ENCODE data around the gene GALNT2. TPM values are rescaled to one million over a fixed set of nuclear protein-coding genes. Genes with fewer than 3 reads are reported as not detected.

Gene GALNT2
- total RNA-seq, 8 experiments from 2014 or later: 28.1 to 70.6 (median 41.3) TPM

GRCh38 chr1:230090194-230090711 lies 23.2 kb downstream of the GALNT2 start:
- H3K27ac ChIP-seq: no peak overlapping the region
- no peak overlapping the region for H3K4me3 ChIP-seq
- peak in 1 of 8 experiments; percentile 58 for ATAC-seq (replicated peaks in 6 of 8)
- H3K4me1 ChIP-seq (replicated peaks in 1 of 2): peaks cover 6 to 24% of the 10 kb centered on the region in 2 donors
- in situ Hi-C loops (cut with MboI; ENCODE audit: low pct_unique_long_range_greater_than_20kb in 2 of 9, low sequenced_read_pairs in 9 of 9, unreplicated experiment in 9 of 9): loop anchor here in 1 of 9 experiments (25.0 kb wide), 1 partner anchor 428 kb away; no protein-coding TSS in a partner anchor
- 0 to 100% (median 91%) methylated on average over 1 to 6 of the region's 6 CpGs; no CpG with 5 or more reads in 3 of the 10 experiments for WGBS, 10 experiments

GRCh38 chr1:230091473-230092231 lies 24.6 kb downstream of the GALNT2 start:
- no peak for ATAC-seq (replicated peaks in 6 of 8)
- Histone ChIP-seq H3K4me3 (no peak overlapping the region), H3K4me1 (replicated peaks in 1 of 2) (peaks cover under 1 to 12% of the 10 kb centered on the region in 2 donors), H3K27ac (no peak overlapping the region)
- WGBS, 10 experiments: 79 to 98% (median 95%) methylated on average over 5 to 12 of the region's 12 CpGs
- in situ Hi-C loops (cut with MboI; ENCODE audit: low pct_unique_long_range_greater_than_20kb in 2 of 9, low sequenced_read_pairs in 9 of 9, unreplicated experiment in 9 of 9): loop anchor here in 1 of 9 experiments (25.0 kb wide), 1 partner anchor 429 kb away; no protein-coding TSS in a partner anchor

GRCh38 chr1:230094746-230095145 lies 27.7 kb downstream of the GALNT2 start:
- Histone ChIP-seq H3K4me3 (no peak overlapping the region), H3K4me1 (replicated peaks in 1 of 2) (no peaks in the 10 kb centered on the region), H3K27ac (no peak overlapping the region)
- peak in 3 of 8 experiments; percentile 41 to 77 (median 68) for ATAC-seq (replicated peaks in 6 of 8)
- in situ Hi-C loops (cut with MboI; ENCODE audit: low pct_unique_long_range_greater_than_20kb in 2 of 9, low sequenced_read_pairs in 9 of 9, unreplicated experiment in 9 of 9): loop anchor here in 1 of 9 experiments (25.0 kb wide), 1 partner anchor 432 kb away; no protein-coding TSS in a partner anchor
- WGBS, 10 experiments: 70 to 95% (median 91%) methylated on average over 2 to 14 of the region's 14 CpGs; no CpG with 5 or more reads in 4 of the 10 experiments

GRCh38 chr1:230095938-230096337 lies 28.9 kb downstream of the GALNT2 start:
- ATAC-seq (replicated peaks in 6 of 8): no peak

GRCh38 chr1:230097370-230097769 lies 30.3 kb downstream of the GALNT2 start:
- no peak for ATAC-seq (replicated peaks in 6 of 8)
- in situ Hi-C loops (cut with MboI; ENCODE audit: low pct_unique_long_range_greater_than_20kb in 2 of 9, low sequenced_read_pairs in 9 of 9, unreplicated experiment in 9 of 9): loop anchor here in 1 of 9 experiments (25.0 kb wide), 1 partner anchor 435 kb away; no protein-coding TSS in a partner anchor
- peaks cover 15 to 19% of the 10 kb centered on the region in 2 donors for H3K4me1 ChIP-seq (replicated peaks in 1 of 2)
- H3K27ac ChIP-seq: no peak overlapping the region
- no peak overlapping the region for H3K4me3 ChIP-seq
- 60 to 100% (median 90%) methylated on average over 1 to 4 of the region's 4 CpGs; no CpG with 5 or more reads in 1 of the 10 experiments for WGBS, 10 experiments

More at GRCh38 chr1:230095938-230096337, 28.9 kb downstream of the GALNT2 start:
- no peak overlapping the region for H3K4me3 ChIP-seq
- H3K27ac ChIP-seq: no peak overlapping the region
- peaks cover 1 to 5% of the 10 kb centered on the region in 2 donors for H3K4me1 ChIP-seq (replicated peaks in 1 of 2)
- WGBS, 10 experiments: 80 to 100% (median 89%) methylated on average over 1 to 5 of the region's 5 CpGs; no CpG with 5 or more reads in 5 of the 10 experiments
- in situ Hi-C loops (cut with MboI; ENCODE audit: low pct_unique_long_range_greater_than_20kb in 2 of 9, low sequenced_read_pairs in 9 of 9, unreplicated experiment in 9 of 9): loop anchor here in 1 of 9 experiments (25.0 kb wide), 1 partner anchor 434 kb away; no protein-coding TSS in a partner anchor

- no peak overlapping the region for H3K4me3 ChIP-seq
- peaks cover 28 to 33% of the 10 kb centered on the region in 2 donors for H3K4me1 ChIP-seq (replicated peaks in 1 of 2)
- in situ Hi-C loops (cut with MboI; ENCODE audit: low pct_unique_long_range_greater_than_20kb in 2 of 9, low sequenced_read_pairs in 9 of 9, unreplicated experiment in 9 of 9): loop anchor here in 1 of 9 experiments (25.0 kb wide), 1 partner anchor 436 kb away; no protein-coding TSS in a partner anchor
- 96 to 100% (median 98%) methylated on average over 2 to 8 of the region's 8 CpGs; no CpG with 5 or more reads in 5 of the 10 experiments for WGBS, 10 experiments
- no peak for ATAC-seq (replicated peaks in 6 of 8)
- no peak overlapping the region for H3K27ac ChIP-seq
These were observed 31.7 kb downstream of the GALNT2 start for GRCh38 chr1:230098723-230099122.

- H3K4me1 ChIP-seq (replicated peaks in 1 of 2): peaks cover 35 to 40% of the 10 kb centered on the region in 2 donors
- H3K27ac ChIP-seq: no peak overlapping the region
- ATAC-seq (replicated peaks in 6 of 8): no peak
- no peak overlapping the region for H3K4me3 ChIP-seq
- in situ Hi-C loops (cut with MboI; ENCODE audit: low pct_unique_long_range_greater_than_20kb in 2 of 9, low sequenced_read_pairs in 9 of 9, unreplicated experiment in 9 of 9): loop anchor here in 1 of 9 experiments (25.0 kb wide), 1 partner anchor 437 kb away; no protein-coding TSS in a partner anchor
- 90 to 100% methylated on average over 1 of the region's 1 CpG; no CpG with 5 or more reads in 8 of the 10 experiments for WGBS, 10 experiments
These were observed 32.4 kb downstream of the GALNT2 start for GRCh38 chr1:230099465-230099864.

GRCh38 chr1:230100932-230101331 lies 33.9 kb downstream of the GALNT2 start:
- no peak overlapping the region for H3K4me3 ChIP-seq
- peak overlapping the region in 1 of 2 donors; percentile 55 for H3K27ac ChIP-seq
- 50 to 97% (median 83%) methylated on average over 1 to 3 of the region's 3 CpGs; no CpG with 5 or more reads in 2 of the 10 experiments for WGBS, 10 experiments
- peaks cover 50 to 55% of the 10 kb centered on the region in 2 donors for H3K4me1 ChIP-seq (replicated peaks in 1 of 2)
- in situ Hi-C loops (cut with MboI; ENCODE audit: low pct_unique_long_range_greater_than_20kb in 2 of 9, low sequenced_read_pairs in 9 of 9, unreplicated experiment in 9 of 9): no loop called here
- peak in 2 of 8 experiments; percentile 12 to 19 for ATAC-seq (replicated peaks in 6 of 8)

- Histone ChIP-seq H3K27ac (peak overlapping the region; percentile 51 to 55), H3K4me1 (replicated peaks in 1 of 2) (peaks cover 54 to 58% of the 10 kb centered on the region in 2 donors), H3K4me3 (no peak overlapping the region)
- WGBS, 10 experiments: 50 to 83% (median 60%) methylated on average over 1 to 2 of the region's 2 CpGs; no CpG with 5 or more reads in 1 of the 10 experiments
- in situ Hi-C loops (cut with MboI; ENCODE audit: low pct_unique_long_range_greater_than_20kb in 2 of 9, low sequenced_read_pairs in 9 of 9, unreplicated experiment in 9 of 9): no loop called here
- peak in 1 of 8 experiments; percentile 7 for ATAC-seq (replicated peaks in 6 of 8)
These were observed 34.5 kb downstream of the GALNT2 start for GRCh38 chr1:230101556-230101955.

GRCh38 chr1:230102046-230102445 lies 35.0 kb downstream of the GALNT2 start:
- ATAC-seq (replicated peaks in 6 of 8): no peak
- Histone ChIP-seq H3K27ac (peak overlapping the region; percentile 51 to 55), H3K4me3 (no peak overlapping the region), H3K4me1 (replicated peaks in 1 of 2) (peaks cover 58% of the 10 kb centered on the region in 2 donors)
- WGBS, 10 experiments: 33 to 100% (median 74%) methylated on average over 1 to 5 of the region's 5 CpGs; no CpG with 5 or more reads in 2 of the 10 experiments
- in situ Hi-C loops (cut with MboI; ENCODE audit: low pct_unique_long_range_greater_than_20kb in 2 of 9, low sequenced_read_pairs in 9 of 9, unreplicated experiment in 9 of 9): no loop called here

- WGBS, 10 experiments: 42 to 93% (median 80%) methylated on average over 3 to 4 of the region's 4 CpGs; no CpG with 5 or more reads in 4 of the 10 experiments
- Histone ChIP-seq H3K4me1 (replicated peaks in 1 of 2) (peaks cover 58% of the 10 kb centered on the region in 2 donors), H3K4me3 (no peak overlapping the region), H3K27ac (peak overlapping the region; percentile 51 to 55)
- in situ Hi-C loops (cut with MboI; ENCODE audit: low pct_unique_long_range_greater_than_20kb in 2 of 9, low sequenced_read_pairs in 9 of 9, unreplicated experiment in 9 of 9): no loop called here
- peak in 5 of 8 experiments; percentile 4 to 41 (median 38) for ATAC-seq (replicated peaks in 6 of 8)
These were observed 35.4 kb downstream of the GALNT2 start for GRCh38 chr1:230102472-230102871.

- 40 to 77% (median 57%) methylated on average over 3 to 5 of the region's 5 CpGs; no CpG with 5 or more reads in 3 of the 10 experiments for WGBS, 10 experiments
- H3K27ac ChIP-seq: no peak overlapping the region
- peak in 1 of 8 experiments; percentile 32 for ATAC-seq (replicated peaks in 6 of 8)
- in situ Hi-C loops (cut with MboI; ENCODE audit: low pct_unique_long_range_greater_than_20kb in 2 of 9, low sequenced_read_pairs in 9 of 9, unreplicated experiment in 9 of 9): no loop called here
- no peak overlapping the region for H3K4me3 ChIP-seq
- H3K4me1 ChIP-seq (replicated peaks in 1 of 2): peaks cover 58% of the 10 kb centered on the region in 2 donors
These were observed 36.5 kb downstream of the GALNT2 start for GRCh38 chr1:230103306-230104173.
